NCI-H774 (cell line): ENCODE measurements around the gene SECISBP2.

ENCODE experiments used
- DNase-seq: peaks from one replicate; lab custom pipeline; 2025; lab: John Stamatoyannopoulos, UW

SECISBP2 gene

DNA sequence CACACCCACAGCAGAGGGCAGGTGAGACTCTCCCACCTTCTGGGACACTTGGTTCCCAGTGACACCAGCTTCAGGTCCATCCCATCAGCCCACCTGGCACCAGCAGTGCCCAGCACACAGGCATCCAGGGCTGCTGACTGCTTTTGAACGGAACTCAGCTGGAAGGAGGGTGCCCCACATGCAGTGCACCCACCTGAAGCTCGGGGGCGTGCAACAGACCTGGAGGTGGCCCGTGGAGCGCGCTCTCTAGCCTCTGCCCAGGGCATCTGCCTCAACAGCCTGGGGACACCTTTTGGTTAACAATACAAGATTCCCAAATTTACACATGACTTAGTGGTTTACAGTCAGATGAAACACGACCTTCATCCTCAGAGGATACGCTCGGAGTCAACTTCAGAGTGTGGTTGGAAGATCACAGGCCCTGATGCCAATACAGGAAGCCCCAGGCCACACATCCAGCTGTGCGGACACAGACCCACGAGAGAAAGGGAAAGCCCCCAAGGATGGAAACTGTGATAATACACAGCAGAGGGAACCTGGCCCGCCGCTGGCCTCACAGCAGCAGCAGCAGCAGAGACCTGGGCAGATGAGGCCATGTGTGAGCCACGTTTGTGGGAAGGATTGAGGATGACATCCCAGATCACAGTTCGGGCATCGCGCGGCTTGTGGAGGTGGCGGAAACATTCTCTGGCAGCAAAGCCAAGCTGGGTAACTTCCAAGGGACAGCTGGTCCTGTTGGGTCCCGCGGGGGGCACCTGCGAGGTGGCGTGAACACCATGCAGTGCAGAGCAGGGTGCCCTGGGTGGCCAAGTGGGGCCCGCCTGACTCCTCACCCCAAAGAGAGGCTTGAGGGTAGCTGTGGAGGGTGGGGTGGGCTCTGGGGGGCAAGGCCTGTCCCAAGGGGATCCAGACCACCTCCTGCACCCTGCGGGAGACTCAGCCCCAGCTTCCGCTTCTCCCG lies 64.0 kb downstream of the SECISBP2 start:
- no peak for DNase-seq

DNA sequence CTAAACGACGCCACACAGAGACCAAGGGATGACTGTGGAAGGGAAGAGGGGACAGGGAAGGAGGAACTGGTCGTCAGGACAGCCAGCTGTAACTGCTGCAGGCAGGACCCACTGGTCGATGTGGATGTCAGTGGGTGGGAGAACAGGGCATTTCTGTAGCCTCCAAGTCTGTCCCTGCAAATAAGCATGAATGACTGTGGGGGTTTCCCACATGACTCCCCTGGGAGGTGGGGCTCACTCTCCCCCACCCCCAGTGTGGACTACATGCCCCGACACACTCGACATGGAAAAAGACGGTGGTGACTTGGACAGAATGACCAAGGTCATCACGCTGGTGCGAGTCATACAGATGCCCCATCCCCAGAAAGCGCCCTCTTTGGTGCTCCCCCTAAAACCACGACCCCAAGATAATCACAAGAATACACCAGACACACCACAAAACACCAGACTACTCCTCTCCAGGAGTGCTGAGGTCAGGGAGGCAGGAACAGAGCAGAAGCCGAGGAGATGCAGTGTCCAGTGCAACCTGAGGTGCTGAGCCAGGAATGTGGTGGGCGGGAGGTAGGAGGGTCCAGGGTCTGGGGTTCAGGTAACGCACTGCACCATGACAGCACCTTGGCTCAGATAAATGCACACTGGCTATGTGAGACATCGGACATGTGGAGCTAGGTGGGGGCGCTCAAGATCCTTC lies 64.9 kb downstream of the SECISBP2 start:
- no peak for DNase-seq

DNA sequence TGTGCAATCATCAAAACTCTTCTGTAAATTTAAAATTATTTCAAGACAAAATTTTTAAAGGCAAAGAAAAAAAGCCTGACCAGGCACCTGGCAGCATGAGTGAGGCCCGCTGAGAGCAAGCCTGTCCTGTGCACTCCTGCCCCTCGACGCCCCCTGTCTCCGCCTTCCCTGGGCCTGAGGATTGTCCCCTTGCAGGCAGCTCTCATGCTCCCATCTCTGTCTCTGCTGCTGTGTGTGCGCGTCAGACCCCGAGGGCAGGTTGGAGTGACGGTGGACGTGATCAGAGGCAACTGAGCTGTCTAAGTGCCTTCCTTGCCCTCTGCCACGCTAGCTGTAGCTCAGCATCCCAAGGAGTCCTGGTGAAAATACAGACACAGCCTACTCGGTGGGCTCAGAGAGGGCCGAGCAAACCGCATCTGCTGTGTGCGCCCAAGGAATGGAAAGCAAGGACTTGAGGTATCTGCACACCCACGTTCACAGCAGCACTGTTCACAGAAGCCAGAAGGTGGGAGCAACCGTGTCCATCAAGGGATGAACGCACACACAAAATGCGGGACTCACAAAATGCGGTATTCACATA lies 65.5 kb downstream of the SECISBP2 start:
- no peak for DNase-seq

DNA sequence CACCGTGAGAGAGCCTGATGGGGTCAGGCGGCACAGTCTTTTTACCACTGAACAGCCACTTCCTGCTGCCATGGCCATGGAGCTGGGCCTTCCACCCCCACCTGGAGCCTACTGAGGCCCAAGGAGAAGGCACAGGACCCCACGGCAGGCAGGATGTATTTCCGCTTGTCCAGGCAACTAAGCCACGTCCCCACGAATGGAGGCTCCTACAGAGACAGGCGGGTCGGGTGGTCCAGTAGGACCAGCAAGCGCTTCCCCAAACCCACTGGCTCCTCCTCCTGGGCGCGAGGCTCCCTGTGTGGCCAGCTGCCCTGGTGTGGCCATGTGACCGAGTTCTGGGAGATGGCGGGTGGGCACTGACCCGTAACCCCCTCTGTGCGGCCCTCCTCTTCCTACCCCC lies 66.5 kb downstream of the SECISBP2 start:
- DNase-seq: no peak

DNA sequence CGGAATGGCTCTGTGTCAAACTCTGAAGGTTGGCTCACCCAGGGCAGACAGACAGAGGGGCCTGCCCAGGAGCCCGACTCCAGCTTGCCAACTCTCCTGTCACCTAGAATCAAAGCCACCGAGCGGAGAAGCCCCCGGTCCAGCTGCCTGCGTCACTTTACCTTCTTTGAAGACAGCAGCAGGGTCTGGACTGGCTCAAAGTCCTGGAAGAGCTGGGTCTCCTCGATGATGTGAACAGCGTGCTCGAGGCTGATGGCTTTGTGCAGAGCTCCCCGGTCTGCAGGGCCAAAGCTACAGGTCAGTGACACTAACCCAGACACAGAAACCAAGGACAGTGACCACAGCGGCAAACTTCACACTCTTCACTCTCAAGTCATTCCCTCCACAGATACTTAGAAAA lies 67.9 kb downstream of the SECISBP2 start:
- no peak for DNase-seq

DNA sequence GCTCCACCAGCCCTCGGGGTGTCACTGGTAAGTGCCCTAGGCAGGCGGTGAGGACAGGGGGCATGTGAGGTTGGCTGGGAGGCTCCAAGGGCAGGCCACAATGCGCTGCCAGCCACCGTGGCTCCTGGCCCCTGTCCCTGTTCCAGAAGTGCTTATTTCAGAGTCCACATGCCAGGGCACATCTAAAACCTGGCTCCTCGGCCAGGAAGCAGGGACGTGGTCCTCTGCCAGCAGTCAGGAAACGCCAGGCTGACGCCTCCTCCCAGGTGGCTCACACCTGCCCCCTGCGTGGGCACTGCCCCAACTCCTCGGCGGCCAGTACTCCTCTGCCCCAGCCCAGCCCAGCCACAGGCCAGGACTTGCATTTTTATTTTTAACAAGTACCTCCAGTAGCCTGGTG lies 68.5 kb downstream of the SECISBP2 start:
- no peak for DNase-seq

DNA sequence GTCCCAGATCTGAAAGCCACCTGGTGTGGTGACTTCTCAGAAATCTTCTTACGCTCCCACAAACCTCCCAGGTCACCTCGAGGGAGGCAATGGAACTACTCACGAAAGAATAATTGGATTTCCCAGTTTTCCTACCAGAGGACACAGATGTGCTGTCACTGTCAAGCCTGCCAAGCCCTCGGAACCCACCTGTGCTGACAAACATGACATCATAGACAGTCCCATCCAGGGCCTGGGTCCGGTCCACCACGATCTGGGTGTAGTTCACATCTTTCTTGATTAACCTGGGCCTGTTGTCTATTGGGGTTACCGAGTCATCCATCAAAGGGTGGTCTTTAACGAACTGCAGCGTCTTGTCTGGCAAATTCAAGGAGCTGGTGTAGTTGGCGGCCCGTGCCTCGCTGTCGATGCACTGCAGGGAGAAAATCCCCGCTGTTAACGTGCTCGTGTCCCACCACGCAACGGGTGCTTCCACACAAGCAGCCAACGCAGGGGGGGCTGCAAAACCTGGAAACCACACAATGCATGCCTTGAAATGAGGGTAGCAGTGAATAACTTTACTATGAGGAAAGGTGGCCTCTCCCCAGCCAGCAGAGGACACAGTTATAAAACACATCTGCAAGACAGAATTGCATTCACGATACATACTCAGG lies 69.0 kb downstream of the SECISBP2 start:
- DNase-seq: no peak

DNA sequence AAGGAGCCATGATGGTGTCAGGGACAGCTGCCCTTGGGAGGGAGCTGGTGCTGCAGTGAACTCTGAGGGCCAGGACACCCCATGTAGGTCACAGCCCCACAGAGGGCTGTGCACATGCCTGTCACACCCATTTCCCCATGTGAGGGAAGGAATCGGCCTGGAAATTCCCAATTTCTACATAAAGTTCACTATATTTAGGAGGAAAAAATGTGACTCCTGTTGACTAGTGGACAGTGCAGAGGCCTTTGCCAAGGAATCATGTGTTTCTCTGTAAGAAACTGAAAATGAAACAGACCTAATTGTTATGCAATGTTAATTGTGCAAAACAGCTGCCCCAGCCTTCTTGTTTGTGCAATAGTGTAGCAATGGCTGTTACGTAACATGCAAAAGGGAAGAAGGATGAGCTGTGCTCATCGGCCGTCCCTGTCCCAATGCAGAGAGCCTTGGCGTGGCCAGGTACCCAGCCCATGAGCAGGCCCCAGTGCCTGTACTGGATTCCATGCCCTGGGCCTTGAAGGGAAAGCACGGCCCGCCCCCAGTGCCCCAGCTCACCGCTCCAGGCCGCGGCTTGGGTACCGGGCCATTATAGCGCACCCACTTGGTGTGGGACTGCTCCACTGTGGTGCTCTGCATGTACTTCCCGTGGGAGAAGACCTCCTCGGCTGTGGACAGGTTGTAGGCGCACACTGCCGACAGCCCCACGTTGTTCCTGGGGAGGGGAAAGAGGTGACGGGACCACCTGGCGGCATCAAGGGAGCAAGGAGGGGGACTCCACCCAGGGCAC lies 70.0 kb downstream of the SECISBP2 start:
- DNase-seq: no peak

DNA sequence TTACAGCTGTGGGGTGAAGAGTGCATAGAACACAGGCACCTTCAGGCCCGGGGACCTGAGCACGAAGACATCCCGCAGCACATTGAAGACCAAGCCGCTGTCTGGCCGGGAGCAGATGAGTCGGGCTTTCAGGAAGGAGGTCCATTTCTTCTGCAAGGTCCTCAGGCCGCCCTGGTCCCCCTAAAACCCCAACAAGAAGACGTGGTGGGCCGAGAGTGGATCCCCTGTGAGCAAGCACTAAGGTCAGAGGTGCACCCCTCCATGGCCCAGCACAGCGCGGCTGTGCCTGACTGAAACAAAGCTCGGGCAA lies 70.5 kb downstream of the SECISBP2 start:
- DNase-seq: no peak

DNA sequence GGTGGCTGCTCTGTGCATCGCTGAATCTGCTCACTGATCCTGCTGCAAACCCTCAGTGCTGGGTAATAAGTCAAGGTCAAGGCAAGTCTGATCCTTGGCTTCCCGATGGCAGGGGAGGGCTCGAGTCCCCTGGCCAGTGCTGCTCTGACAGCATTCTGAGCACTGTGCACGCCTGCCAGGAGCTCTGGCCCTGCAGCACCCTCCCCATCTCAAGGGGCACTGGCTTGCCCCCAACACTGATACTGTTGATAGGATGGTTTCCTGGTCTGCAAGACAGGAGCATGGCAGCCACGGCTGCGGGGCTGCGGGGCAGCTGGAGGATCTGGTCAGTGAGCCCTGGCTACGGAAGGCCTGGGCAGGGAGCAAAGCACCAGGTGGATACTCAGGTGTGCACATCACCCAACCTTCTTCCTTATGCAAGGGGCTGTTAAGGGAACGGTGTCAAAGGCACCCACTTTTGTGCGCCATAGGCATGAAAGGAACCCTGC lies 71.8 kb downstream of the SECISBP2 start:
- no peak for DNase-seq

DNA sequence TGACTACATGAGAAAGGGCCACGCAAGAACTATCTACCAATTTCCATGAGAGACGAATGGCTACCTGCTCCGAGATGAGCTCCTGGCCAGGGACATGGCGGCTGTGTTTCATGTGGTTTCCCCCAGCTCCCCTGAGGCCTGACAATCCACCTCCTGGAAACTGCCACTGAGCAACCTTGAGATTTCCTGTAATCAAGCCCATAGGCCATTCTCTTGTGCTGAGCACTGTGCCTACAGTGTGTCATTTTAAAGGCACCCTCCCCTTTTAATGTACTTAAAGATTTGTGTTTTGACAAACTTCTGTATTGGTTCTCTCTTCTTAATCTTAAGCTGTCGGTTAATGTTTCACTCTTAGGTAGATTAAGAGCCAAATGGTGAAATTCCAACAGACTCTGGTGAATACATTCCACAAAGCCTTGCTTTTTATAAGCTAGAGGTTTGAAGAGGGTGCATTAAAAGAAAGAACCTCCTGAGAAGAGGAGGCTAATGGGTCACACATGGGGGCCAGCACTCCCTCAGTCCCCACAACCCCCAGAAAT lies 72.3 kb downstream of the SECISBP2 start:
- no peak for DNase-seq

DNA sequence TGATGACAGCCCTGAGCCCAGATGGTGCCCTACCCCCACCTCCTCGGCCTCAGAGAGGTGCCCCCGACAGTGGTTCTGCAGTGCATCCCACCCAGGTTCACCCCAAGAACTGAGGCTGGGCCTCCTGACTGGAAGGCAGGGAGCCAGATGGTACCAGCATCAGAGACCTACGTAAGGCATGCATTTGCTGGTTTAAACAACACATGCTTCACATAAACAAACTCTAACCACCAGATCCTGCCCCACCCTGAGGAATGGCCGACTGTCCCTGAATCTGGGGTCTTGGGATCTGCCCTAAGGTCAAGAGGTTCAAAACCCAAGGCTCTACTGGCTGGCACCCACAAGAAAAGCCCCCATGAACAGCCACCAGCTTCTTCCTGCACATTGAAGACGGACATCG lies 73.3 kb downstream of the SECISBP2 start:
- DNase-seq: no peak

DNA sequence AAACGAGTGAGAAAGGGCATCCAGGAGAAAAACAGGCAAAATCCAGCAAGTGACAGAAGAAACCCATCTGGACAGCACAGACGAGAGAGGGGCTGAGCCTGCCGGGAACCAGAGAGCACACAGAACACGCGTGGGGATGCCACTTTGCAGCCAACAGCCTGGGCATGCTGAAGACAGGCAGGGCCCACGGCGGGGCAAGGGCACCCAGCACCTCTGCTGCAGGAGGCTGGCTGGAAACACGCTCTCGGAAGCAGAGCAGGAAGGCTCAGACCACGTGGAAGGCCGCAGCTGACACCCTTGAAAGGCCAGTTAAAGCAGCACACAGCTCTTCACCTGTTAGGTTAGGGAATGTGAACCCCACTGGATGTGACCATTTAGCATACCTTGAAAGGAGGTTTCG lies 76.1 kb downstream of the SECISBP2 start:
- DNase-seq: no peak

DNA sequence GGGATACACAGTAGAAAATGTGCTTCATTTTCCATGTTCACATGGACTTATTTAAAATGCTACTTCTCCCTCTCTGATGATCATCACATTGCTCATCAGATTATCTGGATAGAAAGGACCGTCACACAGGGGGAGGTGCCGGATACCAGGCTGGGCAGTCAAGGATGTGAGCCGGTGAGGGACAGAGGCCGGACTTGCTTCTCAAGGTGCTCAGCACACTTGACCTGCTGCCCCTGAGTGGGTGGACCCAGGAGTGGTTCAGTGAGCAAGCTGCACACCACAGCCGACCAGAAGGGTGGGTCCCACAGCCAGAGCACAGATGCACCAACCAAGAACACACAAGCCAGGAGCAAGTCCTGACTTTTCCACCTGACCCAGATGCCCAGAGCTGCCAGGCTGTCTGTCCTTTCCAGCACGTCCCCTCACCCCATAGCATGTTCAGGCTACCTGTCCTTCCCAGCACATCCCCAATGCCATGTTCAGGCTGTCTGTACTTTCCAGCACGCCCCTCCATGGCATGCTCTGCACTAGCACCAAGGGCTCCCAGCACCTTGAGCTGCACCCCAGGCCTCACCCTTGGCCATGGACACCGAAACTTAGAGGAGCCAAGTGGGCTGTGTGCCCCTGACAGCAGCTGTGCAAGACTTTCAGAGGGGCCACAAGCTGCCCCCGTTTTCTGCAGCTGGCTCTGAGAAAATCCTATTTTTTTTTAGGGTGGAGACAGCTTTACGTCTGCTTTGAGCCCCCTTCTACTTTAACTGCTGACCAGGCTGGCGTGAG lies 77.8 kb downstream of the SECISBP2 start:
- no peak for DNase-seq

DNA sequence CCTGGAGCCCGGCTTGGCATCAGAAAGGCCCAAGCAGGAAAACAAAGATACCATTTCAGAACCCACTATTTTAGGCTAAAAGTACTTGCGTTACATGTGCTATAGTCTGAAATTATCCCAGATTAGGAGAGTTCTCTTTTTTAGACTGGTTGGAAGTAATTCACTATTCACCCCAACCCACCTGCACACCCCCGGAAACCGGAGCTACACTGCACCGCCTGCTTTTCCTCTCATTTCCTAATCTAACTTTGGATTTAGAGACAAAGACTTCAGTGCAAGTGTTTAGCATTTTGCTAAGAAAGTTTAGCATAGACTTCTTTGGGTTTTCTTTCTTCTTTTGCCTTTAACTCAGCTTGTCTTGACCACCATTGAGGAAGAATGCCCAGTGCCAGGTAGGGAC lies 79.2 kb downstream of the SECISBP2 start:
- no peak for DNase-seq

DNA sequence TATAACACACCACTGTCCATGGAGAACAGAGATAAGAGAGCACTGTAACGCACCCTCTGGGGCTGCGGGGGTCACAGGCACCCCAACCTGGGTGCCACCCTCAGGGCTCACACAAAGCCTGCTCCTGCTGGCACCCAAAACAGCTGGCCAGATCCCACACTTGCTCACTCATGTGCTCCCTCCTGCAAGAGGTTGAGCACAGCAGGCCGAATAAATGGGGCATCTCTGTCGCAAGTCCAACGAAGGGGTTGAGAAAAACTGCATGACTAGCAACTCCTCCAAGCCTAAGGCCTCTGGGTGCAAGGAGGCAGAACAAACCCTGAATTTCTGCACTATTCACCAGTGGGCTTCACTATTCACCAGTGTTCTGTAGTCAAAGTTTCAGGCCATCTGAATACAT lies 80.3 kb downstream of the SECISBP2 start:
- no peak for DNase-seq

DNA sequence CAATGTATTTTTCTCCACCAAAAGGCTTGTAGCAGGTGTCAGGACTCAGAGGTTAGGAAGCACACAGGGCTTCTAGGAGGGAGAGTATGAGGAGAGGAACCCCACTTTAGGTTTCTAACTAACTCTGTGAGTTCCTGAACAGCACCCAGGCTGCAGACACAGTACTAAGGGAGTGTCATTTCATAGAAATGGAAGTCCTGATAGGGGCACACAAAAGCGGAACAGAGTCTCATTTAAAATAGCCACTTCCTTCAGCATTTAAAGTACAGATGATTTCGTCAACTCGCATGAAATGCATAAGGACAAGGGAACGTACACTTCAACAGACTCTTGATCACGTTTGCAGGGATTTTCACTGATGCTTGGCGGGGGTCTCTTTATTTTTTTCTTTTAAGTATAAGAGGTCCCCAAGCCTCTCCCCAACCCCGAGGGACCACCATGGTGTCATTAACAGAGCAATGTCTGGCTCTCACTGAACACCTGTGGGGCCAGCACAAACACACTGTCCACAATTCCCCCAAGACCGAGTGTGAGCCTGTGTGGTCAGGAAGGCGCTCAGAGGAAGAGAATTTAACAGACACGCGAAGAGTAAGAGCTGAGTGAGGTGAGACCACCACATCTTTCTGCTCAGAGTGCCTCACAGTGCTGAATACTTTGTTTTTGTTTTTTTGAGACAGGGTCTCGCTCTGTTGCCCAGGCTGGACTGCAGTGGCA lies 82.3 kb downstream of the SECISBP2 start:
- DNase-seq: no peak

DNA sequence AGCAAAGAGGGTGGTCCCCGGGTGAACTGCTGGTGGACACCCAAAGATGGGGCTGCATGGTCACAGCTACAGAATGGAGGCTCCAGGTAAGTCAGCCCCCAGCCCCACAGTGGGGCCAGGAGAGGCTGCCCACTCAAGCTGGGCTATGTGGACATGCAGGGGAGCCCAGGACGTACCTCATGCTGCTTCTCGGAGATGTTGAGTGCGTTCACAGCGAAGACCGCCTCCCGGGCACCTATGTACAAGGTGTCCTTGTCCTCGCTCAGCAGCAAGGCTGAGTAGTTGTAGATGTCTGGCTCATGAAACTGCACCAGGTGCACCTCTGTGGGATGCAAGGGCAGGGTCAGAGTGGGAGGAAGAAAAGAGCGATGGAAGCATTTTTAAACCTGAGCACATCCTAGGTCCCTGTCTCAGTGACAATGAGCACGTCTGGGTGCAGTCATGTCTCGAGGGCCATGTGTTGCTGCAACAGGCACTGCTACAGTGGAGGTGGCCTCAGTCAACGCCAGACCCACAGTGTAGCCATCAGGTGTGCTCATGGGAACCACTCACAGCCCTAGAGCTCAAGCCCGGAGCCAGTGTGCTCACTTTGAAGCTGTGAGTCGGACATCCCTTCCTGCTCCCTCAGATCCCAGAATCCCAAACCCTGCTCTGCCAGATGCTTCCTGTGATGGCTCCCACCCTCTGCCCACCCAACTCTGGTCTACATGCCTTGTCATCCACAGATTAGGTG lies 84.6 kb downstream of the SECISBP2 start:
- no peak for DNase-seq

DNA sequence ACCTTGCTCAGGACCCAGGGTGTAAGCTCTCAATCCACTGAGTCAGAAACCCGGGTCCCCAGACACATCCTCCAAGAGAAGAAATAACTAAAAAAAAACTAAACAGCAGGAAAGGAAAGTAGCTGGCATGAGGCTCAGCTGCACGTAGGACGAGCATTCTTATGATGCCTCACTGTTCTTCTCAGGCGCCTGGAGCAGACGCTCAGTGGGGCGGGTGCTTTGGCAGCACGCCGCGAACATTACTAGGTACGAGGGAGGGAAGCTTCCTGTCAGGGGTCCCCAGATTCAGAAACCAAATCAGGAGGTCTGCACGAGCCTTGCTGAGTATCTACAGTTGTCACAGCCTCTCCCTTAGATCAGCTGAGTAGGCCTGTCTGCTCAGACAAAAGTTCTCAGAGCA lies 85.8 kb downstream of the SECISBP2 start:
- DNase-seq: no peak
